PFSK-1 (cell line): ENCODE measurements around the gene DHCR7.

Source experiments
- FOXP2 ChIP-seq: optimal IDR thresholded peaks from 2 replicates; pipeline ENCODE3; 2011; ENCODE audit warnings: borderline replicate concordance, control low read depth, inconsistent platforms; ENCODE audit not compliant: insufficient read depth; ENCODE audit errors: extremely low read length, extremely low read depth
- POLR2AphosphoS5 ChIP-seq: IDR thresholded peaks from 2 replicates; pipeline ENCODE4 v1.6.1; 2012; ENCODE audit warnings: low read depth, mild to moderate bottlenecking, control low read depth, low read length, moderate library complexity

DNA sequence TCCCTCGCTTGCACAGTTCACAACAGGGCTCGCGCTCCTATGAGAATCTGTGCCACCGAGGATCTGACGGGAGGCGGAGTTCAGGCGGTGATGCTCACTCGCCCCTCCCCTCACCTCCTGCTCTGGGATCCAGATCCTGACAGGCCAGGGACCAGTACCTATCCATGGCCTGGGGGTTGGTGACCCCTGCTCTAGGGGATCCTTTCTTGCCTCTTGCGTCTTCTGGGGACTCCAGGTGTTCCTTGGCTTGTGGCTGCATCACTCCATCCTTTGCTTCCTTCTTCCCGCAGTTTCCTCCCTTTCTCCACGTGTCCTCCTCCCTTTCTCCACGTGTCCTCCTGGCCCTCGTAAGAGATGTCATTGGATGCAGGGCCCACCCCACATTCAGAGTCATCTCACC lies 48.2 kb upstream of the DHCR7 start:
- TF ChIP-seq FOXP2: no peak
- TF ChIP-seq POLR2AphosphoS5: no peak
